Adrenal gland (tissue), 12 donors: Measurements from ENCODE around the gene RAD23B. TPM values are rescaled to one million over a fixed set of nuclear protein-coding genes. Genes with fewer than 3 reads are reported as not detected.

Source experiments
- DNase-seq, 7 donors: peaks; one replicate each; pipeline ENCODE4 v3.0.0-alpha.2; 2019 to 2020
- H3K27ac ChIP-seq, 5 donors: fragments of 200-600 bp; sonication (generic) in 4 of 5; 1 replicate in 3 of 5; 2 replicates in 2 of 5; pipeline versions ENCODE4 v1.5.1 to v1.8.0; 2016 to 2020; ENCODE audit warnings: mild to moderate bottlenecking in 1 of 5
- H3K27me3 ChIP-seq: fragments of 200-600 bp; 2 replicates; pipeline ENCODE4 v1.8.0; 2021
- H3K36me3 ChIP-seq, 2 donors: fragments of 200-600 bp; replicated peaks in 1 of 2; 1 replicate in 1 of 2; 2 replicates in 1 of 2; pipeline versions ENCODE4 v1.5.1 to v1.8.0; 2018 to 2022
- H3K4me1 ChIP-seq, 2 donors: fragments of 200-600 bp; replicated peaks in 1 of 2; 1 replicate in 1 of 2; 2 replicates in 1 of 2; pipeline versions ENCODE4 v1.5.1 to v1.8.0; 2018 to 2021
- H3K4me3 ChIP-seq, 4 donors: fragments of 200-600 bp; sonication (generic) in 3 of 4; one replicate each; pipeline ENCODE4 v1.5.1; 2016 to 2018
- H3K9me3 ChIP-seq, 3 donors: fragments of 200-600 bp; sonication (generic) in 1 of 3; replicated peaks in 1 of 3; 1 replicate in 2 of 3; 2 replicates in 1 of 3; pipeline versions ENCODE4 v1.5.1 to v1.8.0; 2016 to 2021
- CTCF ChIP-seq, 6 experiments: fragments of 450-650 bp in 4 of 6; fragments of 200-600 bp in 2 of 6; sonication (generic) in 1 of 6; IDR thresholded peaks; 1 replicate in 5 of 6; 2 replicates in 1 of 6; pipeline versions ENCODE4 v1.5.1 to v1.8.0; 2016 to 2021; ENCODE audit warnings: antibody characterized with exemption in 6 of 6, mild to moderate bottlenecking in 2 of 6, moderate library complexity in 1 of 6
- POLR2A ChIP-seq, 2 donors: fragments of 450-650 bp; IDR thresholded peaks; one replicate each; pipeline ENCODE4 v1.6.1; 2017; ENCODE audit warnings: antibody characterized with exemption in 2 of 2, mild to moderate bottlenecking in 2 of 2, moderate library complexity in 1 of 2
- WGBS, 4 donors: extraction: QIAGEN DNeasy Blood & Tissue Kit in 2 of 4; methylation state at CpG; one replicate each; pipeline versions ENCODE4 v1.1.5 to v1.1.7; 2013 to 2017; 5-methylcytosine and 5-hydroxymethylcytosine counted together
- intact Hi-C, 2 donors: fragments of 100-400 bp; cut with DNase I; formaldehyde crosslinking; loops; one replicate each; pipeline versions ENCODE4 v1.14.1 to v1.15.0; 2022 to 2023
- polyA plus RNA-seq, 3 donors: library from polyadenylated mRNA; stranded (reverse); fragments of 200-250 nt in 2 of 3; fragments of 350-450 nt in 1 of 3; fragmentation: Illumina TruSeq in 1 of 3; extraction: RNeasy Lipid Tissue Mini Kit (QIAGEN cat#74804) in 1 of 3; gene quantifications; one replicate each; pipeline ENCODE4 v1.2.3, GENCODE V29; 2013 to 2014
- total RNA-seq, 9 donors: library from RNA; depleted of rRNA in 4 of 9; stranded (reverse); fragments of >200 nt in 4 of 9; fragments of 120-200 nt in 1 of 9; fragmentation: NEBNext Ultra II Directional in 1 of 9; extraction: Animal tissue kit (Norgen Biotek cat#: 25700) in 1 of 9; gene quantifications; one replicate each; pipeline versions ENCODE4 v1.1.0 to v1.2.4, GENCODE V29; 2013 to 2023
- donor health status: healthy with polysubstance abuse.
- donor health status: Bipolar disorder and iron deficiency.
- donor health status: DM: yes; HTN: yes; CAD: no.
- donor health status: DM: no; HTN: no; CAD: no.
- donor health status: DM: no; HTN: no; CAD: no.
- donor health status: DM: yes; HTN: yes; CAD: no.

The RAD23B gene
- total and polyA plus RNA-seq, 12 donors, result 31.7 to 222 (median 75.4) TPM

- H3K4me3 ChIP-seq, result peak overlapping the region in 2 of 4 donors; percentile 88 to 99
- no peaks in the 10 kb centered on the region for H3K9me3 ChIP-seq
- DNase-seq, result no peak
- H3K27me3 ChIP-seq, result no peaks in the 10 kb centered on the region
- H3K27ac ChIP-seq, result peak overlapping the region in 2 of 5 donors; percentile 98 to 99
- TF ChIP-seq CTCF (IDR thresholded peaks at IDR 0.05), result no peak
- no peak for TF ChIP-seq POLR2A (IDR thresholded peaks at IDR 0.05)
- intact Hi-C loops, result loop anchor here (10.0 kb wide), 1 partner anchor 50 kb away; no protein-coding TSS in a partner anchor
- 20 to 23% (median 22%) methylated on average over 6 of the region's 6 CpGs for WGBS, 4 donors
- no peaks in the 10 kb centered on the region for H3K36me3 ChIP-seq
- peaks cover 25 to 58% of the 10 kb centered on the region in 2 donors for H3K4me1 ChIP-seq
These were observed 2.2 kb downstream of the RAD23B start for GRCh38 chr9:107285286-107285685.

GRCh38 chr9:107286057-107286456 is 3.0 kb downstream of the RAD23B start:
- intact Hi-C loops, result loop anchor here (10.0 kb wide), 1 partner anchor 49 kb away; no protein-coding TSS in a partner anchor
- H3K4me1 ChIP-seq, result peaks cover 25 to 65% of the 10 kb centered on the region in 2 donors
- H3K9me3 ChIP-seq, result no peaks in the 10 kb centered on the region

GRCh38 chr9:107288701-107289100 is 5.6 kb downstream of the RAD23B start:
- Histone ChIP-seq H3K27ac (no peak overlapping the region), H3K27me3 (no peaks in the 10 kb centered on the region), H3K36me3 (no peaks in the 10 kb centered on the region), H3K4me3 (no peak overlapping the region), H3K4me1 (peaks cover 36 to 75% of the 10 kb centered on the region in 2 donors), H3K9me3 (no peaks in the 10 kb centered on the region)
- no peak for DNase-seq
- WGBS, 4 donors, result 41 to 53% (median 44%) methylated on average over 1 of the region's 1 CpG
- intact Hi-C loops, result loop anchor here (10.0 kb wide), 1 partner anchor 46 kb away; no protein-coding TSS in a partner anchor
- TF ChIP-seq CTCF (IDR thresholded peaks at IDR 0.05), result no peak

More at GRCh38 chr9:107286057-107286456, 3.0 kb downstream of the RAD23B start:
- Histone ChIP-seq H3K36me3 (no peaks in the 10 kb centered on the region), H3K4me3 (peak overlapping the region in 1 of 4 donors; percentile 17), H3K27me3 (no peaks in the 10 kb centered on the region), H3K27ac (no peak overlapping the region)
- TF ChIP-seq CTCF (IDR thresholded peaks at IDR 0.05) (no peak), POLR2A (IDR thresholded peaks at IDR 0.05) (no peak)
- 51 to 56% (median 52%) methylated on average over 2 of the region's 2 CpGs for WGBS, 4 donors
- DNase-seq, result no peak

GRCh38 chr9:107290619-107291018 is 7.5 kb downstream of the RAD23B start:
- intact Hi-C loops, result no loop called here

More at GRCh38 chr9:107290619-107291018, 7.5 kb downstream of the RAD23B start:
- Histone ChIP-seq H3K4me1 (peaks cover 40 to 78% of the 10 kb centered on the region in 2 donors), H3K9me3 (no peaks in the 10 kb centered on the region), H3K36me3 (no peaks in the 10 kb centered on the region), H3K4me3 (no peak overlapping the region), H3K27me3 (no peaks in the 10 kb centered on the region), H3K27ac (no peak overlapping the region)
- DNase-seq, result no peak
- TF ChIP-seq POLR2A (IDR thresholded peaks at IDR 0.05), result no peak
- TF ChIP-seq CTCF (IDR thresholded peaks at IDR 0.05), result no peak
- 62 to 65% (median 65%) methylated on average over 7 of the region's 7 CpGs for WGBS, 4 donors
